Measurements from ENCODE around the gene NFATC2IP. TPM values are rescaled to one million over a fixed set of nuclear protein-coding genes. Genes with fewer than 3 reads are reported as not detected.
A peak's percentile ranks its signal among the peaks of the same experiment; 100 is the strongest.

Gene NFATC2IP
- total and polyA plus RNA-seq, 9 of the 15 experiments (the other 6 are each of a cell fraction or from before 2014, with no cell fraction given): 15.6 to 106 (median 46.9) TPM

- BruUV-seq (replicated peaks): no TSS peak
- Histone ChIP-seq H3K9me1 (ENCODE audit: control insufficient read depth, insufficient read depth, low read length) (peaks cover 4% of the 10 kb centered on the region), H2AFZ (ENCODE audit: low read depth, low read length) (peak overlapping the region; percentile 82; the same call in 1 of the 2 replicates), H3K9me3 (replicated peaks; ENCODE audit: control insufficient read depth, insufficient read depth, low read depth, low read length) (no peaks in the 10 kb centered on the region), H3K4me2 (ENCODE audit: insufficient read depth, low read length) (no peak overlapping the region), H3K4me3 (no peak overlapping the region), H3K9ac (ENCODE audit: insufficient read depth in 1 of 2, low read depth in 2 of 2, low read length in 2 of 2) (peak overlapping the region in 1 of 2 experiments; percentile 72; a peak in 2 of 4 replicates), H3K27me3 (ENCODE audit: control insufficient read depth in 2 of 2, insufficient read depth in 2 of 2, low read length in 2 of 2) (no peaks in the 10 kb centered on the region), H3K27ac (ENCODE audit: extremely low read depth, low read depth, low read length) (no peak overlapping the region), H3K4me1 (replicated peaks in 1 of 2; ENCODE audit: control insufficient read depth in 2 of 2, insufficient read depth in 2 of 2, low read length in 2 of 2) (peaks cover 0 to 18% of the 10 kb centered on the region in 2 experiments; a peak in 2 of 5 replicates), H3K79me2 (ENCODE audit: control insufficient read depth, insufficient read depth, low read length) (no peaks in the 10 kb centered on the region), H4K20me1 (replicated peaks; ENCODE audit: control insufficient read depth, insufficient read depth, low read length) (no peaks in the 10 kb centered on the region), H3K36me3 (ENCODE audit: control insufficient read depth, insufficient read depth, low read length) (no peaks in the 10 kb centered on the region)
- CTCF ChIA-PET (ENCODE audit: low intra/inter-chr PET ratio): interaction anchor here (0.6 to 0.7 kb wide), 2 partner anchors 29 to 322 kb away, joined by 3 read pairs; no protein-coding TSS in a partner anchor
- FAIRE-seq: no peak
- ATAC-seq: no peak
- POLR2A ChIA-PET: interaction anchor here (0.9 kb wide), 1 partner anchor 11 kb away, joined by 5 read pairs; no protein-coding TSS in a partner anchor
- intact Hi-C loops (cut with micrococcal nuclease): no loop called here
- peak in 2 of 4 experiments; percentile 6 to 8 for DNase-seq (ENCODE audit: extremely low read depth in 1 of 4, low spot score in 3 of 4)
- WGBS (ENCODE audit: insufficient coverage, low coverage, missing lambda C conversion rate): 78% methylated on average over 9 of the region's 12 CpGs
- no peak for TF ChIP-seq ZNF79 (CRISPR knock-in tag; IDR thresholded peaks at IDR 0.05; ENCODE audit: low read depth)
- in situ Hi-C loops (cut with MboI): no loop called here
Observed at GRCh38 chr16:28912558-28912957, 38.2 kb upstream of the NFATC2IP start.

GRCh38 chr16:28913946-28914724 lies 36.6 kb upstream of the NFATC2IP start:
- Histone ChIP-seq H3K27ac (ENCODE audit: extremely low read depth, low read depth, low read length) (no peak overlapping the region), H3K79me2 (ENCODE audit: control insufficient read depth, insufficient read depth, low read length) (no peaks in the 10 kb centered on the region), H2AFZ (ENCODE audit: low read depth, low read length) (no peak overlapping the region), H3K9me1 (ENCODE audit: control insufficient read depth, insufficient read depth, low read length) (no peaks in the 10 kb centered on the region), H3K4me3 (no peak overlapping the region), H3K9me3 (replicated peaks; ENCODE audit: control insufficient read depth, insufficient read depth, low read depth, low read length) (no peaks in the 10 kb centered on the region), H4K20me1 (replicated peaks; ENCODE audit: control insufficient read depth, insufficient read depth, low read length) (no peaks in the 10 kb centered on the region), H3K9ac (ENCODE audit: insufficient read depth in 1 of 2, low read depth in 2 of 2, low read length in 2 of 2) (peak overlapping the region in 1 of 2 experiments; percentile 71; a peak in 1 of 4 replicates), H3K4me2 (ENCODE audit: insufficient read depth, low read length) (no peak overlapping the region), H3K4me1 (replicated peaks in 1 of 2; ENCODE audit: control insufficient read depth in 2 of 2, insufficient read depth in 2 of 2, low read length in 2 of 2) (peaks cover 0 to 18% of the 10 kb centered on the region in 2 experiments; a peak in 2 of 5 replicates), H3K36me3 (ENCODE audit: control insufficient read depth, insufficient read depth, low read length) (no peaks in the 10 kb centered on the region), H3K27me3 (ENCODE audit: control insufficient read depth in 2 of 2, insufficient read depth in 2 of 2, low read length in 2 of 2) (no peaks in the 10 kb centered on the region)
- in situ Hi-C loops (cut with MboI): no loop called here
- BruUV-seq (replicated peaks): no TSS peak
- CTCF ChIA-PET (ENCODE audit: low intra/inter-chr PET ratio): no interaction called here
- WGBS (ENCODE audit: insufficient coverage, low coverage, missing lambda C conversion rate): 87% methylated on average over 17 of the region's 29 CpGs
- no peak for FAIRE-seq
- intact Hi-C loops (cut with micrococcal nuclease): no loop called here
- POLR2A ChIA-PET: interaction anchor here (0.6 to 2.5 kb wide), 2 partner anchors 9 to 391 kb away, joined by 3 to 10 read pairs; no protein-coding TSS in a partner anchor
- peak in 2 of 4 experiments; percentile 8 to 13 for DNase-seq (ENCODE audit: extremely low read depth in 1 of 4, low spot score in 3 of 4)
- no peak for ATAC-seq
- TF ChIP-seq TRIM25 (IDR thresholded peaks at IDR 0.05; ENCODE audit: borderline replicate concordance) (no peak), ZBTB33 (CRISPR knock-in tag; IDR thresholded peaks at IDR 0.05) (peak; percentile 55; the same call in 1 of the 2 replicates)

All from K562 (cell line).